Measurements from ENCODE around the gene IGF2. TPM values are rescaled to one million over a fixed set of nuclear protein-coding genes. Genes with fewer than 3 reads are reported as not detected.

IGF2 gene
- total RNA-seq, 1 donor from 2014 or later, result 188 TPM

- H3K4me1 Mint-ChIP-seq (ENCODE audit: low read depth, unreplicated experiment), result peaks cover 15% of the 10 kb centered on the region
- Histone ChIP-seq H2AFZ (ENCODE audit: low read depth, low read length) (no peak overlapping the region), H3K27ac (ENCODE audit: low read depth, low read length) (no peak overlapping the region), H3K27me3 (ENCODE audit: insufficient read depth, low read length) (no peaks in the 10 kb centered on the region), H3K9ac (ENCODE audit: low read length) (no peak overlapping the region), H3K4me2 (ENCODE audit: low read length) (no peak overlapping the region), H3K4me3 (ENCODE audit: insufficient read depth, low read depth, low read length) (no peak overlapping the region), H3K79me2 (ENCODE audit: insufficient read depth, low read length) (no peaks in the 10 kb centered on the region), H3K36me3 (ENCODE audit: insufficient read depth, low read length) (no peaks in the 10 kb centered on the region), H3K4me1 (ENCODE audit: insufficient read depth, low read length) (peaks cover 28% of the 10 kb centered on the region), H3K9me3 (ENCODE audit: insufficient read depth, low read depth, low read length) (peaks cover 7% of the 10 kb centered on the region), H4K20me1 (ENCODE audit: insufficient read depth, low read length) (no peaks in the 10 kb centered on the region)
- peaks cover 21% of the 10 kb centered on the region for H3K27me3 Mint-ChIP-seq (ENCODE audit: low read depth, unreplicated experiment)
- H3K9me3 Mint-ChIP-seq (ENCODE audit: unreplicated experiment), result peaks cover 6% of the 10 kb centered on the region
- H3K4me3 Mint-ChIP-seq (ENCODE audit: unreplicated experiment), result no peak overlapping the region
- H3K27ac Mint-ChIP-seq (ENCODE audit: unreplicated experiment), result no peak overlapping the region
- DNase-seq (ENCODE audit: low read depth) (no peak), FAIRE-seq (no peak)
- TF ChIP-seq CTCF (IDR thresholded peaks at IDR 0.05; ENCODE audit: insufficient read depth, low read depth, low read length), result no peak
- TF ChIP-seq EZH2 (IDR thresholded peaks at IDR 0.05; ENCODE audit: insufficient read depth, low read length), result no peak
- peaks cover 2% of the 10 kb centered on the region for H3K36me3 Mint-ChIP-seq (ENCODE audit: low read depth, unreplicated experiment)
These were observed 46.7 kb downstream of the IGF2 start for GRCh38 chr11:2092464-2092910.

GRCh38 chr11:2091786-2092463 is 47.3 kb downstream of the IGF2 start:
- Mint-ChIP-seq H3K4me3 (ENCODE audit: unreplicated experiment) (no peak overlapping the region), H3K27ac (ENCODE audit: unreplicated experiment) (no peak overlapping the region), H3K36me3 (ENCODE audit: low read depth, unreplicated experiment) (peaks cover 2% of the 10 kb centered on the region), H3K4me1 (ENCODE audit: low read depth, unreplicated experiment) (peaks cover 12% of the 10 kb centered on the region), H3K9me3 (ENCODE audit: unreplicated experiment) (peaks cover 6% of the 10 kb centered on the region), H3K27me3 (ENCODE audit: low read depth, unreplicated experiment) (peaks cover 19% of the 10 kb centered on the region)
- DNase-seq (ENCODE audit: low read depth), result no peak
- Histone ChIP-seq H3K9me3 (ENCODE audit: insufficient read depth, low read depth, low read length) (peaks cover 7% of the 10 kb centered on the region), H3K4me3 (ENCODE audit: insufficient read depth, low read depth, low read length) (no peak overlapping the region), H3K27ac (ENCODE audit: low read depth, low read length) (no peak overlapping the region), H3K79me2 (ENCODE audit: insufficient read depth, low read length) (no peaks in the 10 kb centered on the region), H3K4me1 (ENCODE audit: insufficient read depth, low read length) (peaks cover 22% of the 10 kb centered on the region), H3K36me3 (ENCODE audit: insufficient read depth, low read length) (no peaks in the 10 kb centered on the region), H3K27me3 (ENCODE audit: insufficient read depth, low read length) (no peaks in the 10 kb centered on the region), H2AFZ (ENCODE audit: low read depth, low read length) (no peak overlapping the region), H4K20me1 (ENCODE audit: insufficient read depth, low read length) (no peaks in the 10 kb centered on the region), H3K9ac (ENCODE audit: low read length) (no peak overlapping the region), H3K4me2 (ENCODE audit: low read length) (no peak overlapping the region)
- no peak for FAIRE-seq
- TF ChIP-seq CTCF (IDR thresholded peaks at IDR 0.05; ENCODE audit: insufficient read depth, low read depth, low read length), result no peak

GRCh38 chr11:2091112-2091746 is 48.0 kb downstream of the IGF2 start:
- TF ChIP-seq CTCF (IDR thresholded peaks at IDR 0.05; ENCODE audit: insufficient read depth, low read depth, low read length), result no peak
- H3K27me3 Mint-ChIP-seq (ENCODE audit: low read depth, unreplicated experiment), result peaks cover 19% of the 10 kb centered on the region
- H3K9me3 Mint-ChIP-seq (ENCODE audit: unreplicated experiment), result peaks cover 6% of the 10 kb centered on the region
- peaks cover 2% of the 10 kb centered on the region for H3K36me3 Mint-ChIP-seq (ENCODE audit: low read depth, unreplicated experiment)
- no peaks in the 10 kb centered on the region for H3K27me3 ChIP-seq (ENCODE audit: insufficient read depth, low read length)
- H3K79me2 ChIP-seq (ENCODE audit: insufficient read depth, low read length), result no peaks in the 10 kb centered on the region
- no peaks in the 10 kb centered on the region for H3K36me3 ChIP-seq (ENCODE audit: insufficient read depth, low read length)
- H3K4me1 ChIP-seq (ENCODE audit: insufficient read depth, low read length), result peaks cover 15% of the 10 kb centered on the region
- no peak overlapping the region for H3K27ac Mint-ChIP-seq (ENCODE audit: unreplicated experiment)
- peaks cover 7% of the 10 kb centered on the region for H3K9me3 ChIP-seq (ENCODE audit: insufficient read depth, low read depth, low read length)
- H3K4me1 Mint-ChIP-seq (ENCODE audit: low read depth, unreplicated experiment), result peaks cover 9% of the 10 kb centered on the region
- no peak overlapping the region for H3K4me3 Mint-ChIP-seq (ENCODE audit: unreplicated experiment)
- DNase-seq (ENCODE audit: low read depth) (no peak), FAIRE-seq (no peak)
- H3K27ac ChIP-seq (ENCODE audit: low read depth, low read length), result no peak overlapping the region
- H3K4me3 ChIP-seq (ENCODE audit: insufficient read depth, low read depth, low read length), result no peak overlapping the region
- H3K9ac ChIP-seq (ENCODE audit: low read length), result no peak overlapping the region
- no peaks in the 10 kb centered on the region for H4K20me1 ChIP-seq (ENCODE audit: insufficient read depth, low read length)
- H3K4me2 ChIP-seq (ENCODE audit: low read length), result no peak overlapping the region
- no peak overlapping the region for H2AFZ ChIP-seq (ENCODE audit: low read depth, low read length)

Measured in astrocyte (in vitro differentiated cells and primary cell).